ENCODE measurements around the gene CHN1. TPM values are rescaled to one million over a fixed set of nuclear protein-coding genes. Genes with fewer than 3 reads are reported as not detected.

CHN1 gene
- 2.3 and 3.3 TPM in 2 replicates for total RNA-seq (ENCODE audit: low replicate concordance)

- H3K4me3 ChIP-seq (ENCODE audit: low read depth, low read length): peak within 1 kb of the TSS; percentile 67
- DNase-seq (ENCODE audit: low read depth): peak; percentile 32
- TF ChIP-seq, protein P1, sequence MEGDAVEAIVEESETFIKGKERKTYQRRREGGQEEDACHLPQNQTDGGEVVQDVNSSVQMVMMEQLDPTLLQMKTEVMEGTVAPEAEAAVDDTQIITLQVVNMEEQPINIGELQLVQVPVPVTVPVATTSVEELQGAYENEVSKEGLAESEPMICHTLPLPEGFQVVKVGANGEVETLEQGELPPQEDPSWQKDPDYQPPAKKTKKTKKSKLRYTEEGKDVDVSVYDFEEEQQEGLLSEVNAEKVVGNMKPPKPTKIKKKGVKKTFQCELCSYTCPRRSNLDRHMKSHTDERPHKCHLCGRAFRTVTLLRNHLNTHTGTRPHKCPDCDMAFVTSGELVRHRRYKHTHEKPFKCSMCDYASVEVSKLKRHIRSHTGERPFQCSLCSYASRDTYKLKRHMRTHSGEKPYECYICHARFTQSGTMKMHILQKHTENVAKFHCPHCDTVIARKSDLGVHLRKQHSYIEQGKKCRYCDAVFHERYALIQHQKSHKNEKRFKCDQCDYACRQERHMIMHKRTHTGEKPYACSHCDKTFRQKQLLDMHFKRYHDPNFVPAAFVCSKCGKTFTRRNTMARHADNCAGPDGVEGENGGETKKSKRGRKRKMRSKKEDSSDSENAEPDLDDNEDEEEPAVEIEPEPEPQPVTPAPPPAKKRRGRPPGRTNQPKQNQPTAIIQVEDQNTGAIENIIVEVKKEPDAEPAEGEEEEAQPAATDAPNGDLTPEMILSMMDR (IDR thresholded peaks at IDR 0.05; ENCODE audit: insufficient read depth, low read length): peak; percentile 1
Observed at GRCh38 chr2:175004980-175005732, at the start of gene CHN1. Gene CHN1, minus strand, starts transcription at chr2:175005381. Its CDS starts 469 bp downstream, at chr2:175004912.

GRCh38 chr2:175054340-175054739 is 49.2 kb upstream of the CHN1 start:
- TF ChIP-seq, protein P1 (IDR thresholded peaks at IDR 0.05; ENCODE audit: insufficient read depth, low read length): no peak
- no peak overlapping the region for H3K4me3 ChIP-seq (ENCODE audit: low read depth, low read length)
- DNase-seq (ENCODE audit: low read depth): no peak

DNA sequence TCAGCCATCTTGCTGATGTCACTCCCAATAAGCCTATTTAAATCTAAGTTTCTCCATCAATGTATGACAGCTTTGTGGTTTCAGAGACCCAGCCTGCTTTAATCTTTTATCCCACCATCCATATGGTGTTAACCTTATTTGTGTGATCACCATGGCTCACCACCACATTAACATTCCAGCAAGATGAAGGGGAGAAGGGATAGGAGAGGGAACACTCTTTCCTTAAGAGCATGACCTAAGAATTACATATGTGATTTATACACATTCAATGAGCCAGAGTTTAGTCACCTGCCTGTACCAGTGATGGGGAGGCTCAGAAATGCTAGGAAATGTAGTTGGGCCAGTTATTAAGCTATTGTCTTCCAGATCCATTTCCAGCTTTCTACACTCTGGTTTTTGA is 44.5 kb upstream of the CHN1 start:
- TF ChIP-seq, protein P1 (IDR thresholded peaks at IDR 0.05; ENCODE audit: insufficient read depth, low read length): no peak
- DNase-seq (ENCODE audit: low read depth): no peak
- no peak overlapping the region for H3K4me3 ChIP-seq (ENCODE audit: low read depth, low read length)

GRCh38 chr2:175048275-175048674 is 43.1 kb upstream of the CHN1 start:
- TF ChIP-seq, protein P1 (IDR thresholded peaks at IDR 0.05; ENCODE audit: insufficient read depth, low read length): no peak
- no peak overlapping the region for H3K4me3 ChIP-seq (ENCODE audit: low read depth, low read length)
- no peak for DNase-seq (ENCODE audit: low read depth)

DNA sequence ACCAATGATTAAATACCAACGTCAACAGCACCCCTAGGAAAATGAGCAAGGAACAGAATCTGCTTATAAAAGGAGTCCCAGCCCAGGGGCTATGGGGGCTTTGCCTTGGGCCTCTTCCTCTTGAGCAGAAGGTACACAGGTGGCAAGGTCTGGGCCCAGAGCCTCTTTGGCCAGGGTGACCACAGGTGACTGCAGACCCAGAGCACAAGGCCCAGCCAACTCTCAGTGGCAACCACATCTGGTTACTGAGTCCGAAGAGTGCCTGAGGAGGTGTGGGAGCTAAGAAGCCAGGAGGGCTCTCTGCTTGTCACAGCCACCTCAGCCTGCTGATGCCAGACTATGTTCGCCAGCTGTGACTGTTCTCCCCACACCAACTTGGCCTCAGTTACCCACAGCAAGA is 34.3 kb upstream of the CHN1 start:
- no peak for DNase-seq (ENCODE audit: low read depth)
- no peak overlapping the region for H3K4me3 ChIP-seq (ENCODE audit: low read depth, low read length)
- TF ChIP-seq, protein P1 (IDR thresholded peaks at IDR 0.05; ENCODE audit: insufficient read depth, low read length): no peak

DNA sequence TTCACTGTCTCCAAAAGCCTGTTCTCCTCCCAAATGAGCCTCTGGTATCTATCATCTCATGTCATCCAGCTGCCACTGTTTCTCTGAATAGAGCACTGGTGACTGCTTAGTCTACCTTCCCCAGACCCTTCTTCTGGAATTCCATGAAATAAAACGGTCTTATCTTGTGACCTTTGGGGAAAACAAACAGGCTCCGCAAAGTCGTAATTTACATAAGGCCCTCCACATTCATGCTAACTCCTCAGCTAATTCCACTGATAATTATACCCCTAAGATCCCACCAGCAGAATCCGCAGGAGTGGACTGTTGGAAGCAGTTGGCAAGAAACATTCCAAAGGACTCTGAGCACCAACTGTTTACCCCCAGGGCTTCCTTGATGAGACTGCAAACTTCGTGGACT is 33.9 kb upstream of the CHN1 start:
- no peak for DNase-seq (ENCODE audit: low read depth)
- TF ChIP-seq, protein P1 (IDR thresholded peaks at IDR 0.05; ENCODE audit: insufficient read depth, low read length): no peak
- H3K4me3 ChIP-seq (ENCODE audit: low read depth, low read length): no peak overlapping the region
